Heart left ventricle (tissue), 13 donors: ENCODE data around the gene CLCF1.

Experiments used
- POLR2A ChIP-seq, 2 donors: fragments of 450-650 bp; IDR thresholded peaks; one replicate each; pipeline ENCODE4 v1.6.1; 2017; ENCODE audit warnings: antibody characterized with exemption in 2 of 2, mild to moderate bottlenecking in 2 of 2, moderate library complexity in 2 of 2
- TF ChIP-seq, protein P1 (sequence below), 12 donors: fragments of 200-600 bp; sonication (generic) in 4 of 12; IDR thresholded peaks; one replicate each; pipeline versions ENCODE4 v1.5.0 to v1.8.0; 2018 to 2022; ENCODE audit warnings: antibody characterized with exemption in 12 of 12, mild to moderate bottlenecking in 5 of 12
- donor health status: ischemic (EF 13 %, LVEDD 7.1; RV severe dilation, severe dysfunction).
- donor health status: DM: no; HTN: yes; CAD: no.
- donor health status: DM: no; HTN: no; CAD: no.
- donor health status: ischemic (EF 25% LVEDD 6.9; RV normal size, moderate dysfunction).
- donor health status: ischemic (EF 25% LVEDD 5.7; RV mildly dilated, moderate dysfunction).
- donor health status: ischemic (EF 35%, LVEDD 5.7; RV mildly dilated, moderate dysfunction).
- donor health status: nonischemic (EF 11% LVEDD 7.7; RV severe dilation, severe dysfunction).
- donor health status: DM: yes; HTN: yes; CAD: no.
- donor health status: PGD.
- donor health status: ischemic (EF 29% LVEDD 5.4; RV normal size, mild dysfunction).
- donor health status: nonischemic (EF 23%, LVEDD 6.1; RV moderate dilation, normal function).

- TF ChIP-seq, protein P1, sequence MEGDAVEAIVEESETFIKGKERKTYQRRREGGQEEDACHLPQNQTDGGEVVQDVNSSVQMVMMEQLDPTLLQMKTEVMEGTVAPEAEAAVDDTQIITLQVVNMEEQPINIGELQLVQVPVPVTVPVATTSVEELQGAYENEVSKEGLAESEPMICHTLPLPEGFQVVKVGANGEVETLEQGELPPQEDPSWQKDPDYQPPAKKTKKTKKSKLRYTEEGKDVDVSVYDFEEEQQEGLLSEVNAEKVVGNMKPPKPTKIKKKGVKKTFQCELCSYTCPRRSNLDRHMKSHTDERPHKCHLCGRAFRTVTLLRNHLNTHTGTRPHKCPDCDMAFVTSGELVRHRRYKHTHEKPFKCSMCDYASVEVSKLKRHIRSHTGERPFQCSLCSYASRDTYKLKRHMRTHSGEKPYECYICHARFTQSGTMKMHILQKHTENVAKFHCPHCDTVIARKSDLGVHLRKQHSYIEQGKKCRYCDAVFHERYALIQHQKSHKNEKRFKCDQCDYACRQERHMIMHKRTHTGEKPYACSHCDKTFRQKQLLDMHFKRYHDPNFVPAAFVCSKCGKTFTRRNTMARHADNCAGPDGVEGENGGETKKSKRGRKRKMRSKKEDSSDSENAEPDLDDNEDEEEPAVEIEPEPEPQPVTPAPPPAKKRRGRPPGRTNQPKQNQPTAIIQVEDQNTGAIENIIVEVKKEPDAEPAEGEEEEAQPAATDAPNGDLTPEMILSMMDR (IDR thresholded peaks at IDR 0.05), result no peak
- no peak for TF ChIP-seq POLR2A (IDR thresholded peaks at IDR 0.05)
These were observed 49.5 kb upstream of the CLCF1 start for GRCh38 chr11:67422891-67423290.
